Inferior parietal cortex (tissue), 1 donor: Measurements from ENCODE around the gene FAM161A.
"Not testable (repeated sequence)": the region's sequence is repeated elsewhere in the genome, so short reads cannot be mapped to it uniquely, and the experiment has no call there.

Experiments used
- DNase-seq: peaks from one replicate; pipeline ENCODE4 v3.0.0-alpha.2; 2016; ENCODE audit errors: extremely low spot score

The FAM161A gene

DNA sequence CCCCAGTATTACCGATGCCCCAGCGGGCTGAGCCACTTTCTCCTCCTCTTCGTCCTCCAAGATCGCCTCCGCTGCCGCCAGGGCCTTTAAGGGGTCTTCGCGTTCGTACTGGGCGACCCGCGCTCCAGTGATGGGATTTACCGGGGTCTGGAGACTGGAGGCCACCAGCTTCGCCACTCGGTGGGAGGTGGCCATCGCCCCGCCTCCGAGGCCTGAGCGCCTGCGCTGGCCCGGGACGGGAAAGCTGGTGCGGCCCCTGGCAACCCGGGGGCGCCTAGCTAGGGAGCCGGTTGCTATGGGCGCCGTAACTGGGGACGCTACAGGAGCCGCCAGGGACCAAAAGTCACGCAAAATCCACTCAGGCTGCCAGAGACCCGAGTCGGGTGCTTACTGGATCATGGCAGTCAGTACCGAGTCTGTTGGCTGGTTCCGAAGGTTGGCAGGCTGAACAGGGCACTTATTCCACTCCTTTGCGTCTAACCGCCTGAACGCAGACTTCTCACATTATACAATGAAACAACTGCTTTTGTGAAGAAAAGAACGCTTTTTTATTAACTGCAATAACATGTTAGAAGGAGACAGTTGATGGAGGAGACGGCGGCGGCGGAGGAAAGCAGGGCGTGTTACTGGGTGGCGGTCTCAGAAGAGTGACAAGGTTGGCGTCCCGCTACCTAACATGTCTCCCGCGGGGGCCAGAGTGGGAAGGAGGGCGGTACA is at the start of gene FAM161A:
Gene FAM161A, minus strand, starts transcription at position 214 of the 717 bp plus-strand sequence. Its CDS starts 19 bp downstream, at position 195.
- peak; percentile 89 for DNase-seq

DNA sequence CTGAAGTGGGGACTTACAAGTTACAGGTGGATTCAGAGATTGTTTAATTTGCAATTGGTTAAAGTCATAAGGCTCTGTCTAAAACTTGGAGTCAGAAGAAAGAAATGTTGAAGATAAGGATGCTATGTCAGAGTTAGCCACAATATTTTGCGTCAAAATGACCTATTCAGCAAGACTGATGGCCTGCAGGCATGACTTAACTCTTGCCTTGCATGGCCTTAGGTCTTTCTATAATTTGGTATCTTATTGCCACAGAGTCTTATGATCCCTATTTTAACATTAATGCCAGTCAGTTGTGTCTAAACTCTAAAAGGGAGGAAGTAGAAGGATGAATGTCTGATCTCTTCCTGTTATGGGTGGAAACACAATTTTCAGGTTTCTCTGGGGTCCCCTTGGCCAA is 46.4 kb upstream of the FAM161A start:
- DNase-seq, result no peak

GRCh38 chr2:61898810-61899209 is 45.0 kb upstream of the FAM161A start:
- DNase-seq, result no peak

GRCh38 chr2:61888267-61889055 is 34.6 kb upstream of the FAM161A start, which contains the start of gene CCT4:
Gene CCT4 (minus strand): TSS chr2:61888656. CDS start chr2:61888507, 149 bp downstream.
- DNase-seq, result peak; percentile 89

GRCh38 chr2:61887717-61888266 is 33.9 kb upstream of the FAM161A start:
- peak; percentile 47 for DNase-seq

DNA sequence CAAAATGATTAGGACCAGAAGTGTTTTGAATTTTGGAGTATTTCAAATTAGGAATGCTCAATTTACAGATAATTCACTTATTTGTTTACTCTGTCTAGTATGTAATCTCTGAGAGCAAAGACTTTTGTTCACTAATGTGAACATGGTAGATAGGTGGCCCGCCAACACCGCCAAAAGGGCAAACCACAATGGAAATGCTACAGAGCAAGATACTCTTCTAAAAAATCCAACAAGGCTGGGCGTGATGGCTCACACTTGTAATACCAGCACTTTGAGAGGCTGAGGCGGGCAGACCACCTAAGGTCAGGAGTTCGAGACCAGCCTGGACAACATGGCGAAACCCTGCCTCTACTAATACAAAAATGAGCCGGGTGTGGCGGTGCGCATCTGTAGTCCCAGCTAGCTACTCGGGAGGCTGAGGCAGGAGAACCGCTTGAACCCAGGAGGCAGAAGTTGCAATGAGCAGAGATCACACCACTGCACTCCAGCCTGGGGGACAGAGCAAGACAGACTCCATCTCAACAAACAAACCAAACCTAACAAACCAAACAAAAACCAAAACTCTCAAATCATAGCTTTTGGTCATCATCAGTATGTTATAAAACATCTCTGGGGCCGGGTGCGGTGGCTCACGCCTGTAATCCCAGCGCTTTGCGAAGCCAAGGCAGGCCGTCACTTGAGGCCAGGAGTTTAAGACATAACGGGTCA is 32.2 kb upstream of the FAM161A start:
- DNase-seq, result no peak

GRCh38 chr2:61882850-61883249 is 29.0 kb upstream of the FAM161A start:
- no peak for DNase-seq

DNA sequence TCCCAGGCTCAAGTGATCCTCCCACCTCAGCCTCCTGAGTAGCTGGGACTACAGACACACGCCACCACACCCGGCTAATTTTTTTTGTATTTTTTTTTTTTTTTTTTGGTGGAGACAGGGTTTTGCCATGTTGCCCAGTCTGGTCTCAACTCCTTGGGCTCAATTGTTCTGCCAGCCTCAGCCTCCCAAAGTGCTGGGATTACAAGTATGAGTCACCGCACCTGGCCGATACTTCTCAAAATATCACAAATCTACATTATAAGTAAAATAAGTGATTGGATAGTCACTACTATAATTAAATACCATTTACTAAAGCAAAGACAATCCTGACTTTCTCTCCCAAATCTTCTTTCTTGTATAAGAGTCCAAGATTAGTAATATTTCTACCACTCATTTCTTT is 25.5 kb upstream of the FAM161A start:
- not testable (repeated sequence) for DNase-seq

DNA sequence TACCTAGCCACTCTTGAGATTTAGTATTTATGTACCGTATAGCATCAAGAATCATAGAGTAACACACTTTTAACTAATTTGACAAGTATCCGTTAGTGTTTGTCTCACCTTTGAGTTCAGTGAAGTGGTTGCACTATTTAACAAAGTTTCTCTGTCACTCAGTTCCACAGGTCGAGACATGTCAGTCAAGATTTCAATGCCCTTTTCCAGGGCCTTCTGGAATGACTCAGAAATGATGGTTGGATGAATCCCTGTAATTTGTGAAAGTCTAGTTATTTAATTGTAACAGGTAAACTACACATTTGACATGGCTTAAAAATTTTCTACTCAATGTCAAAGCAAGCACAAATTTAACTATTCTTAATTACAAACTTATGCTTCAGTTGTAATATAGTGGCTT is 24.9 kb upstream of the FAM161A start:
- DNase-seq, result no peak

- DNase-seq, result no peak
These were observed 23.8 kb upstream of the FAM161A start for GRCh38 chr2:61877571-61878245.

GRCh38 chr2:61876400-61876799 is 22.5 kb upstream of the FAM161A start:
- no peak for DNase-seq

DNA sequence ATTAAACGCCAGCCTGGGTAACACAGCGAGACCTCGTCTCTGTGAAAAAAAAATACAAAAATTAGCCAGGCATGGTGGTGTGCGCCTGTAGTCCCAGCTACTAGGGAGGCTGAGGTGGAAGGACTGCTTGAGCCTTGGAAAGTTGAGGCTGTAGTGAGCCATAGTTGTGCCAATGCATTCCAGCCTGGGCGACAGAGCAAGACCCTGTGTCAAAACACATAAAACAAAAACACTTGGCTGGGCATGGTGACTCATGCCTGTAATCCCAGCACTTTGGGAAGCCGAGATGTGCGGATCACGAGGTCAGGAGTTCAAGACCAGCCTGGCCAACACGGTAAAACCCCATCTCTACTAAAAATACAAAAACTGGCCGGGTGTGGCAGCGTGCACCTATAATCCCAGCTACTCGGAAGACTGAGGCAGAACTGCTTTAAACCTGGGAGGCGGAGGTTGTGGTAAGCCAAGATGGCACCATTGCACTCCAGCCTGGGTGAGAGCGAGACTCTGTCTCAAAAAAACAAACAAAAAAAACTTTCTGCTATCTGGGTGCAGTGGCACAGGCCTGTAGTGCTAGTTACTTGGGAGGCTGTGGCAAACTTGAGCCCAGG is 12.7 kb upstream of the FAM161A start:
- DNase-seq, result not testable (repeated sequence)

- DNase-seq, result no peak
These were observed 8.2 kb upstream of the FAM161A start for GRCh38 chr2:61862085-61862484.

DNA sequence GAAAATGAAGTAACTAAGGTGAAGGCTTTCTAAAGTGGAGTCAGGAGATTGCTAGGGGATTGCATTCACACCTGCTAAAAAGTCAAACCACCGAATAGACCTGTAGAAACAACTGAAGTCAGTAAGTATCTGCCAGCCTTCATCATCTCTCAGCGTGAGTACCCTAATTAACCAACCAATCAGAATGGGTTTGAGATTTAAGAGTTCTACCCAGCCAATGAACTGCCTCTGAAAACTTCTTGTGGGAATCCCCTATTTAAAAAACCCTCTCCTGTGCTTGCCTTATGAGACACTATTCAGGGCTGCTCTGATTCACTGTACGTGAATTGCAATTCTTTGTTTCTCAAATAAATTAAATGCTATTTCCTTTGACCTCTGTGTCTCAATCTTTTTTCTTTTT is 3.4 kb upstream of the FAM161A start:
- no peak for DNase-seq

- DNase-seq, result no peak
These were observed 1.4 kb upstream of the FAM161A start for GRCh38 chr2:61855318-61855613.

DNA sequence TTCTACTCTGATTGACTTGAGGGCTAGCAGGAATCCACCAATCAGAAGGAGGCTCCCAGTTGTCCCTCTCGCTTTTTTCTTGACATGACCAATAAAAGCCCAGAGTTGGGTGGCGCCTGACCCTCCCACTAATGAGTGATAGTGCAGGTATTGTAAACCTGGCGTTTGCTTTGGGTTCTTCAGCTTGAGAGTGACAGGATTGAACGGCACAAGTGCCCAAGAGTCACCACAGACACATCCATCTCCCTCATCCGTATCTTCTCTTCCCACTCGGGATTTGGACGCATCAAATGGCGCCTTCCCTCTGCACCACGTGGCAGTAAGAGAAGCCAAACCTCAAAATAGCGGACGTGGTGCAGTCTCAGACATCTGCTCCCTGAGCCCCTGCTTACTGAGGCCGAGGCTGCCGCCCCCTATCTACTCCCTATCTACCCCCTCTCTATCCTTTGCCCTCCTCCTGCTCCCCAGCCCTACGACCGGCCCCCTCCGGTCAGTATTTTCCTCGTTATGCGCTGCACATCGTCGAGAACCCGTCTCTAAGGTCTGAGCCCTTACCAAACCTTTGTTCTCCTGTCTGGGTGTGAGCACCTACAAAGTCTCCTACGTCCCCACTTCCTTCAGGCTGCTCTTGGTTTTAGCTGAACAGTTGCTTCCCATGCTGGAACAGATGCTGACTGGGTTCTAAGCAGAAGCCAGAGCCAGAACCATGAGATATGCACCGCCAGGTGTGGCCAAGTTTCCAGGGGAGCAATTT is 881 bp upstream of the FAM161A start:
- peak; percentile 97 for DNase-seq

- DNase-seq, result no peak
These were observed 594 bp downstream of the FAM161A start for GRCh38 chr2:61853086-61853846.

DNA sequence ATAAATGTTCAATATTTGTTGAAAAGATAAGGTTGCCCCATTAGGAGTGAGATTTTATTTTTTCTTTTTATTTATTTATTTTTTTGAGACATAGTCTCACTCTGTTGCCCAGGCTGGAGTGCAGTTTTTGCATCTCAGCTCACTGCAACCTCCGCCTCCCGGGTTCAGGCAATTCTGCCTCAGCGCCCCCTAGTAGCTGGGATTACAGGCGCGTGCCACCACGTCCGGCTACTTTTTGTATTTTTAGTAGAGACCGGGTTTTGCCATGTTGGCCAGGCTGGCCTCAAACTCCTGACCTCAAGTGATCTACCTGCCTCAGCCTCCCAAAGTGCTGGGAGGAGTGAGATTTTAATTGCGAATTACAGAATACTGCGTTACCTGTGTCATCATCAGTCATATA is 2.6 kb downstream of the FAM161A start:
- DNase-seq, result not testable (repeated sequence)

DNA sequence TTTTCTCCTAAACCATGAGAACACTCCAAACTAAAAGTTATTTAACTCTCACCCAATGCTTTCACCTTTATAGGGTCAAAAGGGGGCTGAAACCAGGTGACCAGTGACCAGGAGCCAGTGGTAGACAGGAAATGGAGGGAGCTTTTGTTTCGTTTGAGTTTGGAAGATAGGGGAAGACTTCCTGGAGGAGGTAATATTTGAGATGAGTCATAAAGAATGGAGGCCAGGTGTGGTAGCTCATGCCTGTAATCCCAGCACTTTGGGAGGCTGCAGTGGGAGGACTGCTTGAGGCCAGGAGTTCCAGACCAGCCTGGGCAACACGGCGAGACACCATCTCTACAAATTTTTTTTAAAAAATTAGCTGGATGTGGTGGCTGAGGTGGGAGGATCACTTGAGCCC is 8.5 kb downstream of the FAM161A start:
- DNase-seq, result no peak

GRCh38 chr2:61841286-61841685 is 12.6 kb downstream of the FAM161A start:
- DNase-seq, result no peak
